Smooth muscle cell (in vitro differentiated cells): ENCODE data around the gene CCND2. TPM values are rescaled to one million over a fixed set of nuclear protein-coding genes. Genes with fewer than 3 reads are reported as not detected.
"Not testable (repeated sequence)": the region's sequence is repeated elsewhere in the genome, so short reads cannot be mapped to it uniquely, and the experiment has no call there.

ENCODE experiments used
- DNase-seq: peaks from one replicate; lab custom pipeline; 2025; ENCODE audit not compliant: unreplicated experiment; lab: John Stamatoyannopoulos, UW
- H2AFZ ChIP-seq: fragments of 200-600 bp; sonication (generic); 2 replicates; pipeline ENCODE4 v1.6.0; 2016; ENCODE audit warnings: antibody characterized with exemption, low read depth, mild to moderate bottlenecking
- H3F3A ChIP-seq: fragments of 200-600 bp; sonication (generic); 2 replicates; pipeline ENCODE4 v1.6.0; 2017; ENCODE audit warnings: antibody characterized with exemption, low read depth
- H3K27ac ChIP-seq: fragments of 200-600 bp; sonication (generic); 2 replicates; pipeline ENCODE4 v1.5.1; 2016; ENCODE audit warnings: low read depth, mild to moderate bottlenecking
- H3K27me3 ChIP-seq: fragments of 200-600 bp; sonication (generic); 2 replicates; pipeline ENCODE4 v1.6.1; 2016; ENCODE audit warnings: low read depth, mild to moderate bottlenecking
- H3K36me3 ChIP-seq: fragments of 200-600 bp; sonication (generic); 2 replicates; pipeline ENCODE4 v1.5.1; 2016; ENCODE audit warnings: low read depth
- H3K4me1 ChIP-seq: fragments of 200-600 bp; sonication (generic); 2 replicates; pipeline ENCODE4 v1.5.1; 2016; ENCODE audit warnings: low read depth
- H3K4me2 ChIP-seq: fragments of 200-600 bp; sonication (generic); 2 replicates; pipeline ENCODE4 v1.6.0; 2016; ENCODE audit warnings: mild to moderate bottlenecking
- H3K4me3 ChIP-seq: fragments of 200-600 bp; sonication (generic); 2 replicates; pipeline ENCODE4 v1.5.1; 2016; ENCODE audit warnings: mild to moderate bottlenecking
- H3K79me2 ChIP-seq: fragments of 200-600 bp; sonication (generic); 2 replicates; pipeline ENCODE4 v1.6.0; 2016; ENCODE audit warnings: low read depth, mild to moderate bottlenecking
- H3K9ac ChIP-seq: fragments of 200-600 bp; sonication (generic); 2 replicates; pipeline ENCODE4 v1.6.0; 2016; ENCODE audit warnings: low read depth
- H3K9me3 ChIP-seq: fragments of 200-600 bp; sonication (generic); replicated peaks from 2 replicates; pipeline ENCODE4 v1.5.1; 2016; ENCODE audit warnings: low read depth
- H4K20me1 ChIP-seq: fragments of 200-600 bp; sonication (generic); 2 replicates; pipeline ENCODE4 v1.6.0; 2016; ENCODE audit warnings: low read depth
- WGBS: methylation state at CpG from one replicate; pipeline ENCODE4 v1.1.7; 2016; ENCODE audit warnings: low lambda C conversion rate; 5-methylcytosine and 5-hydroxymethylcytosine counted together
- polyA plus RNA-seq: library from polyadenylated mRNA; unstranded; fragments of >200 nt; fragmentation: Nextera tagmentation; extraction: Ambion mirVana; gene quantifications from 2 replicates; pipeline ENCODE4 v1.2.1, GENCODE V29; 2016
- total RNA-seq: library from RNA; depleted of rRNA; stranded (reverse); fragments of >200 nt; gene quantifications from 2 replicates; pipeline ENCODE4 v1.2.3, GENCODE V29; 2014
- TF ChIP-seq, protein P1 (sequence below): fragments of 200-600 bp; sonication (generic); IDR thresholded peaks from 2 replicates; pipeline ENCODE4 v1.5.1; 2017; ENCODE audit warnings: borderline replicate concordance, mild to moderate bottlenecking, antibody characterized with exemption; ENCODE audit not compliant: insufficient read depth, poor library complexity, severe bottlenecking

Gene CCND2
- total and polyA plus RNA-seq, 2 experiments from 2014 or later = 356 to 462 TPM

DNA sequence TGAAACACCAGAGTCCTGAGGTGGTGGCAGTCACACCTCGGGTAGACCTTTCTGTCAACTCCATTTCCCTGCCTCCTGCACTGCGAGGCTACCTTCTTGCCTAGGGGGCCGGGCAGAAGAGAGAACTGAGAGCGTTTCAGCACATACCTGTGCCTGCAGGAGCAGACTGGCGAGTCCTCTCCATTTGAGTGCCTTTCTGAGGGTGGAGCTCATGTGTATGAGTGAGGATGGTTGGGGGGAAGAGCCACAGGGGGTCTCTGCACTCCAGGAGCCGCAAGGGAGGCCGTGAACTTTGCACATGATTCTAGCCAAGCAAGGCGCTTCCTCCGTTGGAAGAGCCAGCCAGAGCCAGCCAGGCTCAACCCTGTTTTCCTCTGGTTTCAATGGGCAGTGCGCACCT is 31.0 kb upstream of the CCND2 start:
- no peak overlapping the region for H3K4me3 ChIP-seq
- H3K4me2 ChIP-seq = no peak overlapping the region
- no peaks in the 10 kb centered on the region for H3K79me2 ChIP-seq
- H3K9me3 ChIP-seq = peaks cover under 1% of the 10 kb centered on the region
- no peak overlapping the region for H3K27ac ChIP-seq
- no peak overlapping the region for H2AFZ ChIP-seq
- no peaks in the 10 kb centered on the region for H4K20me1 ChIP-seq
- no peak for DNase-seq
- 86% methylated on average over 10 of the region's 10 CpGs for WGBS
- H3K27me3 ChIP-seq = no peaks in the 10 kb centered on the region
- peaks cover 11% of the 10 kb centered on the region for H3K4me1 ChIP-seq
- H3F3A ChIP-seq = no peaks in the 10 kb centered on the region
- TF ChIP-seq, protein P1, sequence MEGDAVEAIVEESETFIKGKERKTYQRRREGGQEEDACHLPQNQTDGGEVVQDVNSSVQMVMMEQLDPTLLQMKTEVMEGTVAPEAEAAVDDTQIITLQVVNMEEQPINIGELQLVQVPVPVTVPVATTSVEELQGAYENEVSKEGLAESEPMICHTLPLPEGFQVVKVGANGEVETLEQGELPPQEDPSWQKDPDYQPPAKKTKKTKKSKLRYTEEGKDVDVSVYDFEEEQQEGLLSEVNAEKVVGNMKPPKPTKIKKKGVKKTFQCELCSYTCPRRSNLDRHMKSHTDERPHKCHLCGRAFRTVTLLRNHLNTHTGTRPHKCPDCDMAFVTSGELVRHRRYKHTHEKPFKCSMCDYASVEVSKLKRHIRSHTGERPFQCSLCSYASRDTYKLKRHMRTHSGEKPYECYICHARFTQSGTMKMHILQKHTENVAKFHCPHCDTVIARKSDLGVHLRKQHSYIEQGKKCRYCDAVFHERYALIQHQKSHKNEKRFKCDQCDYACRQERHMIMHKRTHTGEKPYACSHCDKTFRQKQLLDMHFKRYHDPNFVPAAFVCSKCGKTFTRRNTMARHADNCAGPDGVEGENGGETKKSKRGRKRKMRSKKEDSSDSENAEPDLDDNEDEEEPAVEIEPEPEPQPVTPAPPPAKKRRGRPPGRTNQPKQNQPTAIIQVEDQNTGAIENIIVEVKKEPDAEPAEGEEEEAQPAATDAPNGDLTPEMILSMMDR = no peak
- no peak overlapping the region for H3K9ac ChIP-seq
- H3K36me3 ChIP-seq = peaks cover 5% of the 10 kb centered on the region

DNA sequence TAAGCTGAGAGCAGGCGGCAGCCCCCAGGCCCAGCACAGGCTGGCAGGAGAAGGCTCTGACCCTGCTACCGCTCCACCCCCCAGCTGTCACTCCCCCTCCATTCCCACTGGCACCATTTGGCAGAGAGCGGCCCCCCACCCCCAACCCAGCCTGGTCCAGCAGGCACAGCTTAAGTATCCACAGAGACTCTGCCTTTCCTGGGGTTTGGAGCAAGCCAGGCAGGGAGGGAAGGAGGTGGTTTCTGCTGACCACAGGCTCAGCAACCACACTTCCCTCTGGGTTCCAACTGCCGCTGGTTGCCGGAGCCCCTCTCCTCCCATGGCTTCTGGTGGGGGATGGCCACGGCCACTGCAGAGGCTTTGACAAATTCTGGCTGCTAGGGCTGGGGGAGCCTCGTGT is 30.5 kb upstream of the CCND2 start:
- Histone ChIP-seq H3K9me3 (no peaks in the 10 kb centered on the region), H2AFZ (no peak overlapping the region), H3K27ac (no peak overlapping the region), H3K4me3 (no peak overlapping the region), H3K79me2 (no peaks in the 10 kb centered on the region), H3F3A (no peaks in the 10 kb centered on the region), H4K20me1 (no peaks in the 10 kb centered on the region), H3K4me1 (peaks cover 11% of the 10 kb centered on the region), H3K27me3 (no peaks in the 10 kb centered on the region), H3K36me3 (peaks cover 5% of the 10 kb centered on the region), H3K4me2 (no peak overlapping the region), H3K9ac (no peak overlapping the region)
- DNase-seq = no peak
- TF ChIP-seq, protein P1 = no peak
- 81% methylated on average over 7 of the region's 7 CpGs for WGBS

DNA sequence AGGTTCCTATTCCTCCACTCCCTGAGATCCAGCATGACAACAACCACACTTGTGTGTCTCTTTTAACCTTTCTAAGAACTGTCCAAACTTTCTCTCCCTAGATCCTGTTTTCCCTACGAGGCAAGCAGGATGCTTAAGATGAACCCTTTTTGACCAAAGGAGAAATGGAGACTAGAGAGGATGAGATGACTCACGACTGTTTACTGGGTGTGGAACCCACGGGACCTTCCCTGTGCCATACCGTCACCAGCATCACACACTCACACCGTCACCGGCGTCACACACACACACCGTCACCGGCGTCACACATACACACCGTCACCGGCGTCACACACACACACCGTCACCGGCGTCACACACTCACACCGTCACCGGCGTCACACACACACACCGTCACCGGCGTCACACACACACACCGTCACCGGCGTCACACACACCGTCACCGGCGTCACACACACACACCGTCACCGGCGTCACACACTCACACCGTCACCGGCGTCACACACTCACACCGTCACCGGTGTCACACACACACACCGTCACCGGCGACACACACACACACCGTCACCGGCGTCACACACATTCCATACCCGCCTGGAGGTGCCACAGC is 30.0 kb upstream of the CCND2 start:
- H4K20me1 ChIP-seq, DNase-seq, H3K79me2 ChIP-seq, H3K9me3 ChIP-seq, H3K36me3 ChIP-seq, H3K9ac ChIP-seq, H3K27me3 ChIP-seq, H2AFZ ChIP-seq, H3K4me3 ChIP-seq, H3K27ac ChIP-seq, H3F3A ChIP-seq, H3K4me2 ChIP-seq: not testable (repeated sequence)
- WGBS = 89% methylated on average over 16 of the region's 43 CpGs
- H3K4me1 ChIP-seq = peaks cover 11% of the 10 kb centered on the region

DNA sequence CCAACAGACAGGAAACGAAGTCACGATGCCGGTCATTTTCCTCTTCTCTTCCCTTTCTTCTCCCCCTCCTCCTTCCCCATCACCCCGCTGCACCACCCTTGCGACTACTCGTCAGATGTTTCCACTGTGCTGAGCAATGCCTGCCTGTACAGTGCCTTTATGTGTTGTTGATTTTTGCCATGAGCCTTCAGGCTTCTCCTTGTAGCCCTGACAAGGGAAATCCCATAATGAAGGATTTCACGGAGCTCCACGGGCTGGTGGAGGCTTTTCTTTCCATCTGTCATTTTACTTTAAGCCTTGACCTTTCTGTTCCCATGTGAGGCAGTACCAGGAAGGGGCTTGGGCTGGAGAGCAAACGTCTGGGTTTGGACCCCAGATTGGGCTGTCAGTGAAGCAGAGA is 28.7 kb upstream of the CCND2 start:
- Histone ChIP-seq H3K27ac (no peak overlapping the region), H3K4me3 (no peak overlapping the region), H3K27me3 (no peaks in the 10 kb centered on the region), H4K20me1 (no peaks in the 10 kb centered on the region), H3K79me2 (no peaks in the 10 kb centered on the region), H3K4me2 (no peak overlapping the region), H2AFZ (no peak overlapping the region), H3K9ac (no peak overlapping the region), H3K4me1 (peaks cover 11% of the 10 kb centered on the region), H3K9me3 (no peaks in the 10 kb centered on the region), H3K36me3 (no peaks in the 10 kb centered on the region), H3F3A (no peaks in the 10 kb centered on the region)
- DNase-seq = no peak
- 63% methylated on average over 9 of the region's 9 CpGs for WGBS
- TF ChIP-seq, protein P1 = no peak
